ENCODE data around the gene ATG4D.

DNA sequence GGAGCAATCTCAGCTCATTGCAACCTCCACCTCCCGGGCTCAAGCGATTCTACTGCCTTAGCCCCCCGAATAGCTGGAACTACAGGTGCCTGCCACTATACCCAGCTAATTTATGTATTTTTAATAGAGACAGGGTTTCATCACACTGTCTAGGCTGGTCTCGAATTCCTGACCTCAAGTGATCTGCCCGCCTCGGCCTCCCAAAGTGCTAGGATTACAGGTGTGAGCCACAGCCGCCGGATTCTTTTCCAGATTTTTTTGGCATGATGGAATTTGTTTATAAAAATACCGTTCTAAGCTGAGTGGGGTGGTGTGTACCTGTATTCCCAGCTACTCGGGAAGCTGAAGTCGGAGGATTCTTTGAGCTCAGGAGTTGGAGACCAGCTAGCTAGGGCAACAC is 6.0 kb upstream of the ATG4D start:
- TF ChIP-seq, protein P1, sequence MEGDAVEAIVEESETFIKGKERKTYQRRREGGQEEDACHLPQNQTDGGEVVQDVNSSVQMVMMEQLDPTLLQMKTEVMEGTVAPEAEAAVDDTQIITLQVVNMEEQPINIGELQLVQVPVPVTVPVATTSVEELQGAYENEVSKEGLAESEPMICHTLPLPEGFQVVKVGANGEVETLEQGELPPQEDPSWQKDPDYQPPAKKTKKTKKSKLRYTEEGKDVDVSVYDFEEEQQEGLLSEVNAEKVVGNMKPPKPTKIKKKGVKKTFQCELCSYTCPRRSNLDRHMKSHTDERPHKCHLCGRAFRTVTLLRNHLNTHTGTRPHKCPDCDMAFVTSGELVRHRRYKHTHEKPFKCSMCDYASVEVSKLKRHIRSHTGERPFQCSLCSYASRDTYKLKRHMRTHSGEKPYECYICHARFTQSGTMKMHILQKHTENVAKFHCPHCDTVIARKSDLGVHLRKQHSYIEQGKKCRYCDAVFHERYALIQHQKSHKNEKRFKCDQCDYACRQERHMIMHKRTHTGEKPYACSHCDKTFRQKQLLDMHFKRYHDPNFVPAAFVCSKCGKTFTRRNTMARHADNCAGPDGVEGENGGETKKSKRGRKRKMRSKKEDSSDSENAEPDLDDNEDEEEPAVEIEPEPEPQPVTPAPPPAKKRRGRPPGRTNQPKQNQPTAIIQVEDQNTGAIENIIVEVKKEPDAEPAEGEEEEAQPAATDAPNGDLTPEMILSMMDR (conservative IDR thresholded peaks at IDR 0.05; ENCODE audit: low read length): no peak
- TF ChIP-seq EZH2phosphoT487 (IDR thresholded peaks at IDR 0.05; ENCODE audit: borderline replicate concordance, low read depth, low read length): no peak

Measured in OCI-LY7 (cell line).